OCI-M2 (cell line): ENCODE results near the gene CRB2.
"Not testable (repeated sequence)": the region's sequence is repeated elsewhere in the genome, so short reads cannot be mapped to it uniquely, and the experiment has no call there.

Experiments
- DNase-seq: peaks from one replicate; lab custom pipeline; 2025; ENCODE audit not compliant: unreplicated experiment; lab: John Stamatoyannopoulos, UW

Gene CRB2

GRCh38 chr9:123398938-123399337 is 42.9 kb downstream of the CRB2 start:
- not testable (repeated sequence) for DNase-seq

DNA sequence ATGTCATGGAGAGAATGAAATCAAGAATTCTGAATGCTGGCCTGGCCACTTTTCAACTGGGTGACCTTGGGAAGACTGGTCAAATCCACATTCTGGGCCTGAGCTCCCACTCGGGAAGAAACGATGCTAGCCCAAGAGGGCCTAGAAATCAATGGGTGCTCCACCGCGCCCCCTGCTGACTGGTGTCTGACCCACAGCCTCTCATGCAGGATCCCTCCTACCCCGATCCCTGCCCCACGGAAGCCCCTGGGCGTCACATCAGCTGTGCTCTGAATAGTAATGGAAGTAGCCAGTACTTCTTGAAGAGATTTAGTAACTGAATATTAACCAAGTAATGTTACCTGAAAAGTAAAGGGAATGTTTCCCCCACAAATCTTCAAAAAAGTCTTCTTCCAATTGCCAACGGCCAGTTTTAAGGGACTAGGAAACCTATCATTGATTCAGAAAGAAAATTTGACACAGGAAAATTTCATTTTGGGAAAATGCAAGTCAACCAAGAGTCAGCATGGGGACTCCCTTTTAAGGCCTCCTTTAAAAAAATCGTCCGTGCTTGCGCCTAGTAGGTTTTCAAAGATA is 43.9 kb downstream of the CRB2 start:
- DNase-seq, result no peak

- DNase-seq, result no peak
These were observed 45.0 kb downstream of the CRB2 start for GRCh38 chr9:123400926-123401503.

DNA sequence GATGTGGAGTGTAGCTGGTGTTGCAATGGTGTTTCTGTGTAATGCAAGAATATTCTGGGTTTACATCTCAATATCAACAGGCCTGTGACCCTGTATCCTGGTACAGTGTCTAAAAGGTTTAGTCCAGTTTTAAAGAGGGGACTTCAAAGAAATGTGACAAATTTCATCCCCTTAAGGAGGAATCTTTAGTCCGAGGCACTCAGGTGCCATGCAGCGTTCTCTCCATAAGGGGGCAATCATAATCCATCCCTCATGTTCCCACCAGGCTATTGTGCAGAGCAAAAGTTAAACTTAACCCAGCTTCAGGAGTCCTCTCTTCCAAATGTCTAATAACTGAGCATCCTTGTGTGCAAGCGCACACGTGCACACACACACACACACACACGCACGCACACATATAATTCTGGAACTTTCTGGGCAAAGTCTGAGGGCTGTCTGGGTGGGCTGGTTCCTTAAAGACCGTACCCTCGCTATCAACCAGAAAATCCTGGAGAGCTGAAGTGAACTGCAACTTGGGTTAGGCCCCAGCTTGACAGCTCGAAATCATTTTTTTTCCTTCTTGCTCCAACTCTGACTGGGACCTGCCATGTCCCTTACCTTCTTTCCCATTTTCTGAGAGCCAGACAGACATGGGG is 46.0 kb downstream of the CRB2 start:
- no peak for DNase-seq

GRCh38 chr9:123402981-123403509 is 47.0 kb downstream of the CRB2 start:
- DNase-seq, result no peak

DNA sequence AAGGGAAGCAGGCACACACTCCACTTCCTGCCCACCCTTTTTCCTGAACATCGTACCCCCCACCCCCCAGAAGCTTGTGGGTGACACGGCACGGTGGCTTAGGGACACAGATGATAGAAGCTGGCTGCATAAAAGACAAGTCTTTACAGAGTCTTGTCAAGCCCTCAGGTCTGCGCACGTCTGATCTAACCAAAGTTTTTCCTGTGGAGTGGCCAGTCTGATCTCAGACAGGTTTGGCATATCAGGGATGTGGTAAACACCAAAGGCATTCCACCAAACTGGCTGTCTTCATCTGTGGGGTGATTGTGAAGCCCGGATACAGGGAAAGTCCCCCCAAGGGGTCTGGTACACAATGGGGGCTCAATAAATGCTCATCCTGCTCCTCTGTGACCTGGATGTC is 50.0 kb downstream of the CRB2 start:
- DNase-seq, result no peak

DNA sequence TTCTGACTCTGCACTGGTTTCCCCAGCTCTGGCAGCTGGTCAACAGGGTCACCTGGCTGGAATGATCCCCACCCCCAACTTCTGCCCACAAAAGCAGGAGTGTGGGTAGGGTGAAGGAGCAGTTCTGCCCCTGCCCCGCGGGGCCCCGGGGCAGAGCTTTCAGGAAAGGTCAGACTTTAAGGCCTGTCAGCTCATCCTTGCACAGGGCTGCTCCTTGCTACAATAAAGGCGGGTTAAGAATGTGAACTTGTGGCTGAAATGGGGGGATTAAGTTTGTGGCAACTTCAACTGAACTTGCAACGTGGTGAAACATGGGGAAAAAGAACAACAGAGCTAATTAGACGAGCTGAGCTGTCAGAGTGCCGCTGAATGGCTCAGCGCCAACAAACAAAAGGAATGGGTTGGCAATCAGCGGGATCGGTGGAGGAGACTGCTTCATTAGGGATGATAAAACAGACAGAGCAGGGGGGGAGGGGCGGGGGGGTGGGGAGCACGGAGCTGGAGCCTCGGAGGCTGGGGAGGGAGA is 50.8 kb downstream of the CRB2 start:
- DNase-seq, result no peak

- DNase-seq, result no peak
These were observed 51.3 kb downstream of the CRB2 start for GRCh38 chr9:123407217-123407851.

GRCh38 chr9:123408313-123409262 is 52.6 kb downstream of the CRB2 start:
- DNase-seq, result no peak

DNA sequence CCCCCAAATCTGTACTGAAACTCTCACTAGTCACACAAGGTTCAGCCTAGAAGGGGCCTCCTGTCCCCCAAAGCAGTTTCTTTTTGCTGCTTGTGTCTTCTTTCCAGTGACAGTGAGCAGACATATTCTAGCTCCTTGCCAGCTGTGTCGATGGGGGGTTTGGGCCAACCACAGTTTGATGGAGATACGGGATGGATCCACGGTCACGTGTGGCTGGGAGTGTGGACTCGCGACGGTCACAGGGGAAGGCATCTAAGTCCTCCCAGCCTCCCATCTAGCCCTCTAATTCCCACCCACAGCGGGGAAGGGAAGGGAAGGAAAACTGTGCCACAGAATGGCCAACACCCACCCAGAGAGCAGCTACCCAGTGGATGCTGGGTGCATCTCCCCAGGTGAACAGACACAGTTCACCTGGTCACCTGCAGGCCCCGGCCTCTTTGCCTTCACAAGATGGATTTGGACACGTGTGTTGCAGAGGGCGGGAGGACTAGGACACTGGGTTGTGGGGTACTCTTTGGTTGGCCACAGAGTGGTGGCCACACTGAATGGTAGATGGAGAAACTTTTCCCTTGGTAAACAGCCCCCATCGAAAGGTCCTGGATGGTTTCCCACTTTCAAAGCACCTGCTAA is 54.4 kb downstream of the CRB2 start:
- DNase-seq, result no peak

GRCh38 chr9:123411191-123411590 is 55.2 kb downstream of the CRB2 start:
- no peak for DNase-seq

- no peak for DNase-seq
These were observed 55.6 kb downstream of the CRB2 start for GRCh38 chr9:123411636-123412035.

DNA sequence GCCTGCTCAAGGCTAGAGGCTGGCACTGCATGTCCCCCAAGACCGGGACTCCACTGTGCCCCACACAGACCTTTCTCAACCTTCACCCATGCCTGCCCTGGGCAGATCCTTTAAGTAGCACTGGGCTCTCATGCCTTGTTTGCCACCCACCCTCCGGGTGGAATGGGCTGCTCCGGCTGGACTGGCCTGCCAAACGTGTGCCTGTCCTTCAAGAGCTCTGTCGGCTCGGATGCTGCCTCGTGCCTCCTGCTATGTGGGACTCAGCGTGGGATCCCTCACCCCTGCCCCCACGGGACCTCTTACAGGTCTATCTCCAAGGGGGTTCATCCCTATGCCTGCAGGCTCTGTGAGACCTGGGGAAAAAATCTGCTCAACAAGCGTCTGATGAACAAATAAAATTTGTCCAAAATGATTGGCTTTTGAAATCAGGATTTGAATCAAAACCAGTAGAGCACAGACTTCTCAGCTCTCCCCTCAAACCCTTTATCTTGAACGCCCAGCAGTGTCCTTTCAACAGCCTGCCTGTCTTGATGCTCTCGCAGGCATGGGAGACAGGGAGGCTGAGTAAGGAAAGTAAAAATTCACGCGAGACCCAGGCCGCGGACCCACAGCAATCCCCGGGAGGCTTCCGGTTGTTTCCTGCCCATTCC is 56.3 kb downstream of the CRB2 start:
- no peak for DNase-seq

DNA sequence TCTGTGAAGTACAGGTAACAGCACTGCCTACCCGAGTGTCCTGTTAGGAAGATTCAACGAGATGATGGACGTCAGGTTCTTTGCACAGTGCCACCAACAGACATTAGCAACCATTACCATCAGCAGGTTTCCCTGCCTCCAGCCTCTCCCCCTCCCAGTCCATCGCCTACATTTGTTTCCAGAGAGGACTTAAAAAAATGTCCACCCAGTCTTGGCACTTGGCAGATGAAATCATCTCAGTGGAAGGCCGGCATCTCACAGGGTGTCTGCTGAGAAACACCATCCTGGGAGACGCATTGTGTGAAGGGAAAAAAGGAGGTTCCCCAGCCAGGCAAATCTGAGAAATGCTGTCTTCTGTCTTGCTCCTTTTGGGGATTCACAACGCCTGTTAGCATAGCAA is 58.2 kb downstream of the CRB2 start:
- no peak for DNase-seq

DNA sequence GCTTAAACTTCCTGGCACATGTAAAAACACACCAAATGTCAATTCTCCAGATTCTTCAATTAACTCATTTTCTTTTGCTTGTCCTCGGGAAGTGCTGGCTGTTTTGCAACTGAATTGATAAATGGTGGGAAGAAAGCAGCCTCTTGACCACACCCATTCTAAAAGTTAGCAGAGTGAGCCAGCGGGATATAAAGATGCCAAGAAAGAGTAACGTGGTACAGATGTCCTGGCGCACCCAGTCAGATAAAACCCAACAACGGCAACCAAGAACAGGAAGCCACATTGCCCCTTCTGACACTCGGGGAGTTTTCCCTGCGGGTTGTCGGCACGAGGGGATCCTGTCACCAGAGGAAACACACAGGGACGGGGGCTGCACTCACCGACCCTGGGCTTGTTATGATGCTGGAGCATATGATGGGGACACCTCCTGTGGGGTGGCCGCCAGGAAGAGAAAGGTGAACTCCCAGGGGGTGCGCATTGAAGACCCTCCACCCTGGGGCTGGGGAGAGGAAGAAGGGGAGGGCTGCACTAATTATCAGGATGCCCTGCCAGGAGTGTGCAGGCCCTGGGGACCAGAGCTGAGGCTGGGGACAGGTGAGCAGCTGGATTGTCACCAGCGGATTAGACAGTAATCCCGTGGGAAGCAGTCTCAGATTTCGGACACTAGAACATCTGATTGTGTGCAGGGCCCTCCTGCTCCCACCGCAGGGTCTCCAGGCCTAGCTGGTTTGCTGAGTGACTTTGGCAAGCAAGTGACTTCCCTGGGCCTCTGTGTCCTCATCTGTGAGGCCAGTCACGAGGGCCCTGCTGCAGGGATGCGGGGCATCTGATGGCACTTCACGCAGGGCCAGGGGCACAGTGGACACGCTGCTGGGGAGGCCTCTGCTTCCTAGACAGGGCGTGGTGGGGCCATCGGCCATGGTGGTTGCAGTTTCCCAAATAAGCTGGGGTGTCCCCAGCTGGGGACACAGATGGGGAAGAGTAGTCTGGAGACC is 59.2 kb downstream of the CRB2 start:
- DNase-seq, result no peak

DNA sequence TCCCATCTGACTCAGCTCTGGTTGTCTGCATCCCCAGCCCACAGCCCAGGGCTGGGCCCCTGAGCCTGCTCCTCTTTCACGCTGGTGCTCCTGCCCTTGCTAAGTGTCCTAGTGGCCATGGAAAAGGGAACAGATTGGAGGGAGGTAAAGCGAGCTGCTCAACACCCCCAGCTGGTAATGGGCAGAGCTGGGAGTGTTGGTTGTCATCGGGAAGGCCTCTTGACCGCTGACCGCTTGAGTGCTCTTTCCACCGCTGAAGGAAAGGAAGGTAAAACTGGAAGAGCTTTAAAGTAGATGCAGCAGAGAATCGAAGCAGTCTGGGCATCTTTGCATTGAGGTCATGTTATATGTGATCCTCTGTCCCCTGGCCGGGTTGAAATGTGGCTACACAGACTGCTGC is 60.2 kb downstream of the CRB2 start:
- DNase-seq, result no peak

- DNase-seq, result no peak
These were observed 61.5 kb downstream of the CRB2 start for GRCh38 chr9:123417289-123418051.

GRCh38 chr9:123418052-123418430 is 62.0 kb downstream of the CRB2 start:
- no peak for DNase-seq
